OCI-LY3 (cell line): Measurements from ENCODE around the gene NKAIN2.

Source experiments
- EZH2phosphoT487 ChIP-seq: fragments of 200-600 bp; shearing (Covaris generic); IDR thresholded peaks from 2 replicates; pipeline ENCODE4 v1.6.1; 2018; ENCODE audit warnings: antibody characterized with exemption, mixed run types, low read depth
- TF ChIP-seq, protein P1 (sequence below): fragments of 200-600, 300-600 bp; sonication (generic); IDR thresholded peaks from 2 replicates; pipeline ENCODE4 v1.5.1; 2014; ENCODE audit warnings: antibody characterized with exemption, low read length, low read depth

DNA sequence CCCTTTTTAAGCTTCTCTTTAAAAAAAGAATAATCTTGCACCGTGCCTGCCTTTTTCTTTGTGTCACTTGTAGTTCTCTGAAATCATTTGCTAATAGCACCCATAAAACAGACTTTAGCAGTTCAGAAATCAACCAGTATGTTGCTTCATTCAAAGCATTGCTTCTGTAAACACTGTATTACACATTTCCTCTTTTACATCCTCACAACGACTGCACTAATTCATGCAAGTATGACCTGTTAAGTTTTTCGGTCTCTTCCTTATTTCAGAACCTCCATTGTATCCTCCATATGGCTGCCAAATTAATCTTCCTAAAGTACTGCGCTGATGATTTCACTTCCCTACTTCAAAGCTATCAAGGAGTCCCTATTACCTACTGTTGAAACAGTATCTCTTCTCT lies 1015.7 kb downstream of the NKAIN2 start:
- TF ChIP-seq, protein P1, sequence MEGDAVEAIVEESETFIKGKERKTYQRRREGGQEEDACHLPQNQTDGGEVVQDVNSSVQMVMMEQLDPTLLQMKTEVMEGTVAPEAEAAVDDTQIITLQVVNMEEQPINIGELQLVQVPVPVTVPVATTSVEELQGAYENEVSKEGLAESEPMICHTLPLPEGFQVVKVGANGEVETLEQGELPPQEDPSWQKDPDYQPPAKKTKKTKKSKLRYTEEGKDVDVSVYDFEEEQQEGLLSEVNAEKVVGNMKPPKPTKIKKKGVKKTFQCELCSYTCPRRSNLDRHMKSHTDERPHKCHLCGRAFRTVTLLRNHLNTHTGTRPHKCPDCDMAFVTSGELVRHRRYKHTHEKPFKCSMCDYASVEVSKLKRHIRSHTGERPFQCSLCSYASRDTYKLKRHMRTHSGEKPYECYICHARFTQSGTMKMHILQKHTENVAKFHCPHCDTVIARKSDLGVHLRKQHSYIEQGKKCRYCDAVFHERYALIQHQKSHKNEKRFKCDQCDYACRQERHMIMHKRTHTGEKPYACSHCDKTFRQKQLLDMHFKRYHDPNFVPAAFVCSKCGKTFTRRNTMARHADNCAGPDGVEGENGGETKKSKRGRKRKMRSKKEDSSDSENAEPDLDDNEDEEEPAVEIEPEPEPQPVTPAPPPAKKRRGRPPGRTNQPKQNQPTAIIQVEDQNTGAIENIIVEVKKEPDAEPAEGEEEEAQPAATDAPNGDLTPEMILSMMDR: no peak
- TF ChIP-seq EZH2phosphoT487: no peak
